Measurements from ENCODE around the gene RAD23B.

RAD23B gene

DNA sequence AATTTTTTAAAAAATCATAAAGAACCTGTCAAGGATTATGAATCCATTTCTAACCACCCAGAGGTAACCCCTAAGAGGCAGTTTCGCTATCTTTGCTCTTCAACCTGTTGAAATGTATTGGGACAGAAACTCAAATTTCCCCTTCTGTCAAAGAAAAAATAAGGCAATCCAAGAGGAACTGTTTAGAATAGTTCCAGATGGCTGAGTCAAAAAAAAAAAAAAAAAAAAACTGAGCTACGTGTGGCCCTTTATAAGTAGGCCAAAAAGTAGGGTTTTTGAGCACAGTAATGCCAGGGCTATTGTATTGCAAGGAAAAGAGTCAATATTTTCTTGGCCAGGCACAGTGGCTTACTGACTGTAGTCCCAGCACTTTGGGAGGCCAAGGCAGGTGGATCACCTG, 94.9 kb downstream of the RAD23B start:
- DNase-seq (ENCODE audit: low read depth) = no peak
